Pancreas (tissue), 10 donors: ENCODE data around the gene CDKN2C. TPM values are rescaled to one million over a fixed set of nuclear protein-coding genes. Genes with fewer than 3 reads are reported as not detected.
"Not testable (repeated sequence)": the region's sequence is repeated elsewhere in the genome, so short reads cannot be mapped to it uniquely, and the experiment has no call there.

Source experiments
- ATAC-seq, 4 donors: fragments of 200-7000 bp; cut with Tn5 transposase; one replicate each; pipeline versions ENCODE4 v1.8.0 to v1.9.1; 2020; ENCODE audit warnings: mild to moderate bottlenecking in 4 of 4, moderate library complexity in 4 of 4
- DNase-seq, 6 donors: peaks; one replicate each; pipeline ENCODE4 v3.0.0-alpha.2; 2020
- FAIRE-seq: peaks from 2 replicates; lab custom pipeline; 2012; peaks lifted over from hg19 to GRCh38; lab: Jason Lieb, UNC
- H3K27ac ChIP-seq, 4 donors: fragments of 200-600 bp; sonication (generic); 1 replicate in 3 of 4; 2 replicates in 1 of 4; pipeline versions ENCODE4 v1.5.0 to v1.8.0; 2020
- H3K27me3 ChIP-seq, 4 donors: fragments of 200-600 bp; one replicate each; pipeline ENCODE4 v1.8.0; 2021
- H3K36me3 ChIP-seq, 3 donors: fragments of 200-600 bp; sonication (generic) in 1 of 3; one replicate each; pipeline versions ENCODE4 v1.5.0 to v1.8.0; 2020 to 2021
- H3K4me1 ChIP-seq, 3 donors: fragments of 200-600 bp; one replicate each; pipeline ENCODE4 v1.8.0; 2021
- H3K4me3 ChIP-seq, 4 donors: fragments of 200-600 bp; sonication (generic) in 2 of 4; one replicate each; pipeline versions ENCODE4 v1.5.0 to v1.8.0; 2020 to 2021
- H3K9me3 ChIP-seq, 4 donors: fragments of 200-600 bp; one replicate each; pipeline ENCODE4 v1.8.0; 2021
- CTCF ChIP-seq, 4 donors: fragments of 200-600 bp; sonication (generic) in 3 of 4; IDR thresholded peaks; one replicate each; pipeline versions ENCODE4 v1.5.0 to v1.8.0; 2021; ENCODE audit warnings: antibody characterized with exemption in 4 of 4
- WGBS, 2 donors: extraction: QIAGEN DNeasy Blood & Tissue Kit; methylation state at CpG; one replicate each; pipeline ENCODE4 v1.1.7; 2013; 5-methylcytosine and 5-hydroxymethylcytosine counted together
- intact Hi-C, 3 donors: fragments of 100-400 bp; cut with DNase I; formaldehyde crosslinking; loops; one replicate each; pipeline versions ENCODE4 v1.11.1 to v1.14.2; 2022
- polyA plus RNA-seq, 2 donors: library from polyadenylated mRNA; stranded (reverse); fragments of 200-250 nt; gene quantifications; one replicate each; pipeline ENCODE4 v1.2.3, GENCODE V29; 2013
- total RNA-seq, 6 donors: library from RNA; stranded (reverse); fragmentation: NEBNext Ultra II Directional in 4 of 6; extraction: Animal tissue kit (Norgen Biotek cat#: 25700) in 4 of 6; gene quantifications; one replicate each; pipeline versions ENCODE4 v1.2.1 to v1.2.4, GENCODE V29; 2021 to 2023
- donor health status: healthy with polysubstance abuse.
- donor health status: DM: no; HTN: no; CAD: no; lungs with moderate emphysema.
- donor health status: DM: no; HTN: no; CAD: no.
- donor health status: control.
- donor health status: control.
- donor health status: Bipolar disorder and iron deficiency.
- donor health status: DM: yes; HTN: yes; CAD: no.
- donor health status: DM: no; HTN: no; CAD: no.
- donor health status: DM: no; HTN: no; CAD: no.
- donor health status: DM: yes; HTN: yes; CAD: no.

Gene CDKN2C
- total and polyA plus RNA-seq, 8 donors: 4.3 to 11.5 (median 7.8) TPM

GRCh38 chr1:50994997-50995396 is 25.0 kb downstream of the CDKN2C start:
- no peak for ATAC-seq
- Histone ChIP-seq H3K4me1 (no peaks in the 10 kb centered on the region), H3K4me3 (no peak overlapping the region), H3K27ac (no peak overlapping the region), H3K36me3 (no peaks in the 10 kb centered on the region), H3K27me3 (no peaks in the 10 kb centered on the region), H3K9me3 (no peaks in the 10 kb centered on the region)
- no peak for TF ChIP-seq CTCF (IDR thresholded peaks at IDR 0.05)
- no peak for DNase-seq
- no peak for FAIRE-seq
- WGBS, 2 donors: 81 to 88% methylated on average over 4 of the region's 4 CpGs
- intact Hi-C loops: no loop called here

GRCh38 chr1:50995651-50996050 is 25.6 kb downstream of the CDKN2C start:
- 48 to 63% methylated on average over 1 of the region's 1 CpG for WGBS, 2 donors
- Histone ChIP-seq H3K36me3 (no peaks in the 10 kb centered on the region), H3K4me3 (no peak overlapping the region), H3K27ac (no peak overlapping the region), H3K9me3 (no peaks in the 10 kb centered on the region), H3K27me3 (no peaks in the 10 kb centered on the region), H3K4me1 (no peaks in the 10 kb centered on the region)
- DNase-seq (no peak), ATAC-seq (no peak), FAIRE-seq (no peak)
- no peak for TF ChIP-seq CTCF (IDR thresholded peaks at IDR 0.05)
- intact Hi-C loops: no loop called here

GRCh38 chr1:50996083-50996482 is 26.0 kb downstream of the CDKN2C start:
- ATAC-seq (no peak), DNase-seq (no peak), FAIRE-seq (no peak)
- no peaks in the 10 kb centered on the region for H3K36me3 ChIP-seq
- H3K4me1 ChIP-seq: no peaks in the 10 kb centered on the region
- TF ChIP-seq CTCF (IDR thresholded peaks at IDR 0.05): no peak
- 75 to 79% methylated on average over 3 of the region's 3 CpGs for WGBS, 2 donors
- intact Hi-C loops: no loop called here
- H3K9me3 ChIP-seq: no peaks in the 10 kb centered on the region
- no peaks in the 10 kb centered on the region for H3K27me3 ChIP-seq
- no peak overlapping the region for H3K4me3 ChIP-seq
- no peak overlapping the region for H3K27ac ChIP-seq

GRCh38 chr1:50999375-50999774 is 29.3 kb downstream of the CDKN2C start:
- DNase-seq, H3K36me3 ChIP-seq, ATAC-seq, H3K9me3 ChIP-seq, H3K27ac ChIP-seq, intact Hi-C loops, H3K4me1 ChIP-seq, H3K4me3 ChIP-seq, H3K27me3 ChIP-seq, FAIRE-seq: not testable (repeated sequence)
- WGBS, 2 donors: 90 to 91% methylated on average over 1 of the region's 1 CpG

GRCh38 chr1:51000160-51000559 is 30.1 kb downstream of the CDKN2C start:
- TF ChIP-seq CTCF (IDR thresholded peaks at IDR 0.05): no peak
- DNase-seq (no peak), ATAC-seq (no peak), FAIRE-seq (no peak)
- Histone ChIP-seq H3K4me1 (no peaks in the 10 kb centered on the region), H3K27me3 (no peaks in the 10 kb centered on the region), H3K27ac (no peak overlapping the region), H3K36me3 (no peaks in the 10 kb centered on the region), H3K4me3 (no peak overlapping the region), H3K9me3 (no peaks in the 10 kb centered on the region)
- 97 to 98% methylated on average over 1 of the region's 1 CpG for WGBS, 2 donors
- intact Hi-C loops: no loop called here
